Activated CD8-positive, alpha-beta memory T cell treated with anti-CD3 and anti-CD28 coated beads, Interleukin-2, amount 10 ng/mL, durations not matched to agents 7 days and 5 days (primary cell): ENCODE measurements around the gene NREP. TPM values are rescaled to one million over a fixed set of nuclear protein-coding genes. Genes with fewer than 3 reads are reported as not detected.

Experiments used
- ATAC-seq: fragments of 150-1000 bp; cut with Tn5 transposase; one replicate; pipeline ENCODE4 v1.10.0; 2021; ENCODE audit warnings: moderate library complexity
- CTCF ChIA-PET: fragments of 350-600 bp; sonication (Branson Sonifier 250); formaldehyde crosslinking; loops from one replicate; lab custom pipeline; 2021; ENCODE audit warnings: antibody characterized with exemption; lab: Charles Lee
- DNase-seq: peaks from one replicate; pipeline ENCODE4 v3.0.0-alpha.2; 2020
- H3K27ac Mint-ChIP-seq: one replicate; pipeline ENCODE4 v1.8.0; 2021; ENCODE audit warnings: mild to moderate bottlenecking, mixed read lengths
- H3K27me3 Mint-ChIP-seq: one replicate; pipeline ENCODE4 v1.8.0; 2021; ENCODE audit warnings: mixed read lengths
- H3K36me3 Mint-ChIP-seq: one replicate; pipeline ENCODE4 v1.8.0; 2021; ENCODE audit warnings: mild to moderate bottlenecking, mixed read lengths
- H3K4me1 Mint-ChIP-seq: one replicate; pipeline ENCODE4 v1.8.0; 2021; ENCODE audit warnings: mixed read lengths
- H3K4me3 Mint-ChIP-seq: one replicate; pipeline ENCODE4 v1.8.0; 2021; ENCODE audit warnings: mild to moderate bottlenecking, moderate library complexity, mixed read lengths
- H3K9me3 Mint-ChIP-seq: one replicate; pipeline ENCODE4 v1.8.0; 2022; ENCODE audit warnings: low read depth, mixed read lengths
- total RNA-seq, 2 experiments: library from RNA; stranded (reverse); gene quantifications; one replicate each; pipeline ENCODE4 v1.2.3, GENCODE V29; 2021

NREP gene
- total RNA-seq, 2 experiments from 2014 or later: 5.4 to 7.0 TPM

DNA sequence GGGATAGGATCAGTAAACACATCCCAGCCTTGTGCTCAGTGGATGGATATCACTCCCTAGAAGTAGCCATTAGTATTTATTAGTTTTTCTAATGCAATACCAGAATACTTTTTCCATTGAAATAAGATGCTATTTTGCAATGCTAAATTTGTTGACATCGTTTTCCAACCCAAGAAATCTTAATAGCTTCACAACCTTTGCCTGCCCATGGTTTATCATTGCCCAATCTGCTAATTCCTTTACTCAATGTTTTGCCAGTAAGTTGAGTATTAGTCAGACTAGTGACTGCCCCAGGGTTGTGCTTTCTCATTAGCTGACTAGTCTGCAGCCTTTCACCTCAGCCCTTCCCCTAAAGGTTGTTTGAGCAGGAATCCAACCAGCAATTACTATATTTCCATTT lies 62.9 kb downstream of the NREP start:
- H3K36me3 Mint-ChIP-seq: no peaks in the 10 kb centered on the region
- no peaks in the 10 kb centered on the region for H3K9me3 Mint-ChIP-seq
- H3K4me3 Mint-ChIP-seq: no peak overlapping the region
- no peak for DNase-seq
- H3K27me3 Mint-ChIP-seq: peaks cover 15% of the 10 kb centered on the region
- H3K4me1 Mint-ChIP-seq: no peaks in the 10 kb centered on the region
- ATAC-seq: no peak
- CTCF ChIA-PET: no interaction called here
- H3K27ac Mint-ChIP-seq: no peak overlapping the region

DNA sequence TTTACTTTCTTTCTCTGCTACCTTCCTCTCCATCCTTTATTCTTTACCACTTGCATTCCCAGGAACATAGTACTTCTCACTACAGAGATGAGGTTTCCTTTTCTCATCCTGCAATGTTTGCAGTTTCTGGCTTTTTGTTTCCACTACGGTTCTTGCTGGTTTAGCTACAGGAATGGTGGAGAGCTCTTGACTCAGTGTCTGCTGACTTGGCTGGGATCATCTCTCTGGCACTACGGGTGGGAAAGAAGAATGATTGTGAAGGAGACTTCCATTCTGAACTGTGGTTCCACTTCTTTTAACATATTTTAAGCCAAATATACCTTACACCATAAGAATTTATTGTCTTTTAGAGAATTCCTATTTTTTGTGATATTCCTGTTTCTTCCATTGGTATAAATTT lies 65.1 kb downstream of the NREP start:
- Mint-ChIP-seq H3K4me1 (no peaks in the 10 kb centered on the region), H3K27me3 (peaks cover 11% of the 10 kb centered on the region), H3K27ac (no peak overlapping the region), H3K9me3 (no peaks in the 10 kb centered on the region), H3K4me3 (no peak overlapping the region), H3K36me3 (no peaks in the 10 kb centered on the region)
- DNase-seq: no peak
- ATAC-seq: no peak
- CTCF ChIA-PET: no interaction called here

DNA sequence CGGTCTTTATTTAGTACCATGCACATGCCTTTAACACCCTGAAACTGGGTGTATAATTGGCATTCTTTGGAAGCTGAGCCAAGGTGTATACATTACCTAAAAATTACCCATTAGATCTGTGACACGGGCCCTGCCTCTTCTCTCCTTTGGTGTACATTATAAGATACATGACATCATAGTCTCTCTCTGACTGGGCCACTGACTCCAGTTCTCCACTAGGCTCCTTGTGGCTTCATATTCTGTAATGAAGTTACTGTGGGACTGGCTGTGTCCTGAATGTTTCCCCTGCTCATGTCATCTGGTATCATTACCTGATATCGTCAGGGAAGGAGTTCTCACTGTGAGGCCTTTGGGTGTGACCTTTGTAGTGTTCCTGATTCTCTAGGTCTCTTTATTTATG lies 65.5 kb downstream of the NREP start:
- CTCF ChIA-PET: no interaction called here
- ATAC-seq: no peak
- DNase-seq: no peak
- no peak overlapping the region for H3K27ac Mint-ChIP-seq
- no peak overlapping the region for H3K4me3 Mint-ChIP-seq
- no peaks in the 10 kb centered on the region for H3K36me3 Mint-ChIP-seq
- H3K4me1 Mint-ChIP-seq: no peaks in the 10 kb centered on the region
- peaks cover 11% of the 10 kb centered on the region for H3K27me3 Mint-ChIP-seq
- H3K9me3 Mint-ChIP-seq: no peaks in the 10 kb centered on the region

DNA sequence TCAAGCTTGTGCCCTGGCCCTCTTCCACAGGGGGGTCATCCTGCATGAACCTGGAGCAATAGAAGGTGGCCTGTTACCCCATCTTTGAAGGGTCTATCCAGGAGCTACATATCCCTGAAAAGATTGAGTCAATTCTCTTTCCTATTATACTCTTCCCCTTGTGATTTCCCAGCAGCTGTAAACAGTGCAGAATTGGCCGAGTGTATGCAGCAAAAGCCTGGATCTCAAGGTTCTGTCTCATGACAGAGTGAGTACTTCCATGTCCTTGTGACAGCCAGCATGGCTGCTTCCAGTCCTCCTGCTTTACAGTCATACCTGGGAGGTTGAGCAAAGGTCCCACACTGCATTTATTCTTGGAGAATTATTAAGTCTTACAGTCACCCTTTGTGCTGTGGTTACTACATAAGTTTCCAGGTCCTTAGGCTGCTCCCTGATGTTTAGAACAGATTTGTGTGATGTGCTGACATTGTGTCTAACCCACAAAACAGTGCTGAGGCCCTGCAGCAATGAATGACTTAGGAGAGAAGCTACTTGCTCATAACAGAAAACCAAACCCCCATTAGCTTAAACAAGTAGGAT lies 67.5 kb downstream of the NREP start:
- peaks cover 5% of the 10 kb centered on the region for H3K27me3 Mint-ChIP-seq
- no peak overlapping the region for H3K4me3 Mint-ChIP-seq
- CTCF ChIA-PET: no interaction called here
- no peaks in the 10 kb centered on the region for H3K36me3 Mint-ChIP-seq
- H3K9me3 Mint-ChIP-seq: no peaks in the 10 kb centered on the region
- no peak overlapping the region for H3K27ac Mint-ChIP-seq
- no peak for DNase-seq
- H3K4me1 Mint-ChIP-seq: no peaks in the 10 kb centered on the region
- ATAC-seq: no peak

DNA sequence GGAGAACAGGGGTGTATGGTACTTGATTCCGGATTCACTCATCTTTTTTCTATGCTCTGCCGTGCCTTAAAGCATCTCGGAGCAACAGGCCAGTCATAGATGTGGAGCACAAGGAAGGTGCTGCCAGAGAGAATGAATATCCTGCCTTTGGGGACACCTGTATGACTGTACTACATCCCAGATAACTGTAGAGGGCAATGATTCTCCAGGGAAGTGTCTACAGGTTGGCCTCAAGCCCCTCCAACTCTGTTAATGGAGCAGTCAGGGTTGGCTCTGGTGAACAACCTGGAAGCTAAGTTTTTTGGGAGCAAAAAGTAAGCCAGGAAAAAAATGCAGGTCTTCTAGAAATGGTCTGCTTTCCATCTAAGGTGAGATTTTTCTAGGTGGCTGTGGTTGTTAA lies 71.0 kb downstream of the NREP start:
- Mint-ChIP-seq H3K27ac (no peak overlapping the region), H3K4me1 (no peaks in the 10 kb centered on the region), H3K27me3 (no peaks in the 10 kb centered on the region), H3K36me3 (no peaks in the 10 kb centered on the region), H3K9me3 (no peaks in the 10 kb centered on the region), H3K4me3 (no peak overlapping the region)
- ATAC-seq: no peak
- CTCF ChIA-PET: no interaction called here
- no peak for DNase-seq

DNA sequence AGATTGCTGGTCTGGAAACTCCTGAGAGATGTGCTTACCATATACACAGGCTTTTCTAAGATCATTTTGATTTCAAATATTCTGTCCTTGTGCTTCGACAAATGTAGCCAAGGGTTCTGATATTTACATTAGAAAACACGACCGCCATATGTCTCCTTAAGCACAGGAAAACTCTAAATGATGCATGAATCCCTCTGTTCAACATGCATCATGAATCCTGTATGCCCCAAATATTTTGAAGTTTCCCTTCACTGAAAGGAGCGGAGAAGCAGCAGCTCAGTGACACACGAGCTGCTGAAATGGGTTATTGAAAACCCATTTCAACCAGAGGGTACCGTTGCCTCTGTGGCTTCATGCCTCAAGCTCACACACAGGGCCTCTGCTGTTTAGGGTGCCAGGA lies 74.4 kb downstream of the NREP start:
- Mint-ChIP-seq H3K36me3 (no peaks in the 10 kb centered on the region), H3K9me3 (no peaks in the 10 kb centered on the region), H3K4me3 (no peak overlapping the region), H3K27ac (no peak overlapping the region), H3K27me3 (peaks cover 9% of the 10 kb centered on the region), H3K4me1 (no peaks in the 10 kb centered on the region)
- ATAC-seq: no peak
- no peak for DNase-seq
- CTCF ChIA-PET: no interaction called here

DNA sequence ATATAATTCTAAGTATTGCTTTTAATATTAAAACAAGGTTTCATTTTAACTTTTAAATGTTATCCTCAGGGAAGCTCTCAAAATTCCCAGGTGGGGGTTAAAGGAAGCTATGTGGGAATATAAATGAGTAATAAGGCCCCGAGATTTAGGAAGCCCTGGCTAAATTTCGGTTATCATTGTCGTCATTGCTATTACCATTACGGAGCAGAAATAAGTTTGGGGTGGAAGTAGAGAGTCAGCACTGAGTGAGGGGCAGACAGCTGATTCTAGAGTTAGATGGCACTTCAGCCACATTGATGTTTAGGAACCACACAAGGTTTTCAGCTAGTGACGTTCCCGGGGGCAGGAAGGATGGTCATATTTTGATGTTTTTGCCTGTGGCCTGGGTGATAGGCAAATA lies 74.9 kb downstream of the NREP start:
- DNase-seq (no peak), ATAC-seq (no peak)
- Mint-ChIP-seq H3K4me1 (no peaks in the 10 kb centered on the region), H3K9me3 (no peaks in the 10 kb centered on the region), H3K36me3 (no peaks in the 10 kb centered on the region), H3K27me3 (peaks cover 9% of the 10 kb centered on the region), H3K4me3 (no peak overlapping the region), H3K27ac (no peak overlapping the region)
- CTCF ChIA-PET: no interaction called here

DNA sequence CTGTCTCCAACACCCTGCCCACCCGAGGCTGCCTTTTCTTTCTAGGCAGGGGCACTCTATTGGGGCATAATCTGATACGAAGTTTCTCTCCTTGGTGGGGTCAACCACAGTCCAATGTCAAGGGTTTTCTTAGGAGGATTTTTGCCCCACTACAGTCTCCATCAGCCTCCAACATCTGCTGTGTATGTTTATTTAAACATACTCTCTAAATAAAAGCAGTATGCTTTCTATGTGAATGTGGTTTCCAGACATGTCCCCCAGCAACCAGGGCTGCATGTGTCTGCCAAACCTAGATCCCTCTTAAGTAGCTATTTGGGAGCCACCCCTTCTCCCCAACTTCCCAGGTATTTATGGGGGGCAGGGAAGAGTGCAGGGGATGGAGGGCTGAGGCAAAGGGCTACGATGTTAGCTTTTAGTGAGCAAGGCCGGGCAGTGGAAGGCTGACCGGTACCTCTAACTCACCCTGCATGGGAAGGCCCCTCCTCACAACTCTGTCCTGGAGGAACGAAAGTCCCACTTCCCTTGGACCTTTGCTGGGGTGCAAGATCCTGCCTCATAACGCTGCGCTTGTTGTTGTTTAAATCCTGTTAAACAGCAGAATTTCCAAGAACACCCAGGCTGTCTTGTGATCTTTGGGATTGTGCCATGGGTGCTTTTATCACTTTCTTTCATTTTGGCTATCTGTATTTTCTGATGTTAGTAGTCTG lies 75.4 kb downstream of the NREP start:
- H3K27me3 Mint-ChIP-seq: peaks cover 9% of the 10 kb centered on the region
- no peak overlapping the region for H3K4me3 Mint-ChIP-seq
- H3K9me3 Mint-ChIP-seq: no peaks in the 10 kb centered on the region
- H3K36me3 Mint-ChIP-seq: no peaks in the 10 kb centered on the region
- CTCF ChIA-PET: no interaction called here
- no peak overlapping the region for H3K27ac Mint-ChIP-seq
- ATAC-seq (no peak), DNase-seq (no peak)
- no peaks in the 10 kb centered on the region for H3K4me1 Mint-ChIP-seq

DNA sequence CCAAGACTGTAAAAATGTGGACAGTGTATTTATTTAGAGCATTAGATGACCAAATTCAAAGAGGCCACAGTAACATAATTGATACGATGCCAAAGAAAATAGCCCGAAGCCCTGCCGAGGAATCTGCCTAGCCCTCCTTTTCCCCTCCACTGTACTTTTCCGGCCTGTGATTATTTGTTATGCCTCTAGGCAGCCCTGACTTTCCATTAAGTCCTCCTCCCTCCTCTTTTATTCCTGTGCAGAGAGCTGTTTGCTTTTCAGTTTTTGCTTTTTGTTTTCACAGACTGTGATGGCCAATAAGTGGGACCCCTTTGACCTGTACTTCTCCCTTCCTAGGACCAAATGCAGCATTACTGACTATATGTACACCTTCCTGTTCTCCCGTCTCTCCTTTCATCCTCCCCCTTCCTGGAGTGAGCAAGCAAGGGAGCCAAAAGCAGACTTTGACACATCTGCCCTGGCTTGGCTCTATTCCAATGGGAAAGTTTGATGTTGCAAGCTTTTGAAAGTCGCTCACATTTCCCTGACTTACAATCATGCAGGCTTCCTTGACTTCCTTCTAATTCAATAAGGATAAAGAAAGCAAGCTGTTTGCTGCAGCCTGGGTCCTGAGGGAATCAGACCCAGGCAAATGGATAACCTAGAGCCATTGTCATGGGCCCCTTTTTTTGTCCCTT lies 76.1 kb downstream of the NREP start:
- CTCF ChIA-PET: no interaction called here
- Mint-ChIP-seq H3K4me3 (no peak overlapping the region), H3K36me3 (no peaks in the 10 kb centered on the region), H3K4me1 (no peaks in the 10 kb centered on the region), H3K27me3 (peaks cover 11% of the 10 kb centered on the region), H3K27ac (no peak overlapping the region), H3K9me3 (no peaks in the 10 kb centered on the region)
- ATAC-seq (no peak), DNase-seq (no peak)

DNA sequence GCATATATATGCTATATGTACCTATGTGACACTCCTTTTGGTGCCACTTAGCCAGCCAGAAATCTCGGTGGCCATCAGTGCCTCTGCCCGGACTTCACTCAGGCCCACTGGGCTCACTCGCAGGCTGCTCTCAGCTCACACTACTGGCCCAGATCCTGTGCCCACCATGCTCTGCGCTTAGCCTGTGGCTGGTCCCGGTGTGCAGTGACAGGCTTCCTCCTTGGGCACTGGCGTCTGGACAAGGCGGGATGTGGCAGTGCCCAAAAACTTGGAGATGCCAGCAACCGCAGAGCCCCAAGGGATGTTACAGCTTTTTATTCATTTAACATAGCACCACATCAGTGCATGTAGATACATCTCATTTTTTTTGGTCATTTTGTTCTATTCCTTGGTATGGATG lies 77.4 kb downstream of the NREP start:
- H3K4me3 Mint-ChIP-seq: no peak overlapping the region
- H3K27me3 Mint-ChIP-seq: peaks cover 19% of the 10 kb centered on the region
- CTCF ChIA-PET: no interaction called here
- DNase-seq (no peak), ATAC-seq (no peak)
- H3K4me1 Mint-ChIP-seq: no peaks in the 10 kb centered on the region
- no peaks in the 10 kb centered on the region for H3K36me3 Mint-ChIP-seq
- no peak overlapping the region for H3K27ac Mint-ChIP-seq
- no peaks in the 10 kb centered on the region for H3K9me3 Mint-ChIP-seq

Other genes starting within 250 kb of the NREP start
- gene STARD4, start 244.7 kb downstream of the NREP start, total RNA-seq: 10 to 100 TPM; 58.3 to 77.7 TPM